ENCODE measurements around the gene PANK4. TPM values are rescaled to one million over a fixed set of nuclear protein-coding genes. Genes with fewer than 3 reads are reported as not detected.

Gene PANK4
- polyA plus RNA-seq, 1 donor (not counting 4 experiments of a cell fraction or from before 2014, with no cell fraction given), result 14.5 TPM

DNA sequence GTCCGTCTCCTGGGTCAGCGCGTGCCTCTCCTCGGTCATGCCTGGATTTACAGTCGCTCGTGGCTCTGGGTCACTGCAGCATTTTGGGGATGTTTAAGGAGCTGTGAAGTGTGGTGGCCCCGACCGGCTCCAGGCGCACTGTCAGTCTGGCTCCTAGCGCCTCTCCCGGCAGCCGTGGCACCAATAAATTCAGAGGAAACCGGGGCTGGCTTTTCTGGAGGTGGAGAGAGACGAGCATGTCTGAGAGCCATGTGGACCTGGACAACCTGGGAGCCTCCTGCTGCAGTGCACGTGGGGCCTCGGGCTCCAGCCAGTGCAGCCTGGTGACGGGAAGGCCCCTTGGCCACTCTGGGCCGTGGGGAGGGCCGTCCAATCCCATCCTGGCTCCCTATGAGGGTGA lies 33.2 kb downstream of the PANK4 start:
- H3K36me3 ChIP-seq (ENCODE audit: control insufficient read depth in 2 of 2, extremely low read depth in 1 of 2, insufficient read depth in 2 of 2, low read length in 2 of 2), result peaks cover 26 to 31% of the 10 kb centered on the region in 2 experiments
- H3K4me3 ChIP-seq (ENCODE audit: control insufficient read depth in 2 of 3, extremely low read depth in 1 of 3, insufficient read depth in 2 of 3, low read depth in 1 of 3, low read length in 3 of 3), result no peak overlapping the region
- H3K79me2 ChIP-seq (ENCODE audit: control insufficient read depth, insufficient read depth, low read length), result no peaks in the 10 kb centered on the region
- TF ChIP-seq EZH2 (IDR thresholded peaks at IDR 0.05; ENCODE audit: low read length) (no peak), CTCF (optimal IDR thresholded peaks at IDR 0.05 in 1 of 3, IDR thresholded peaks at IDR 0.05 in 1 of 3, conservative IDR thresholded peaks at IDR 0.05 in 1 of 3; ENCODE audit: extremely low read depth in 1 of 3, insufficient read depth in 2 of 3, low read length in 3 of 3) (no peak)
- H4K20me1 ChIP-seq (ENCODE audit: control insufficient read depth, extremely low read depth, insufficient read depth, low read length), result peaks cover 7% of the 10 kb centered on the region
- dilution Hi-C loops (cut with MboI; ENCODE audit: extremely low pct_ligation_motif_present, low sequenced_read_pairs), result no loop called here
- peaks cover 10% of the 10 kb centered on the region for H3K4me1 ChIP-seq (ENCODE audit: control insufficient read depth, extremely low read depth, insufficient read depth, low read length)
- no peaks in the 10 kb centered on the region for H3K9me1 ChIP-seq (ENCODE audit: control insufficient read depth, extremely low read depth, insufficient read depth, low read length)
- no peak overlapping the region for H3K27ac ChIP-seq (ENCODE audit: control insufficient read depth, insufficient read depth, low read length)
- no peaks in the 10 kb centered on the region for H3K27me3 ChIP-seq (ENCODE audit: control insufficient read depth, extremely low read depth, insufficient read depth, low read length)
- no peak overlapping the region for H3K4me2 ChIP-seq (ENCODE audit: control insufficient read depth, extremely low read depth, insufficient read depth, low read depth, low read length)
- FAIRE-seq (no peak), DNase-seq (ENCODE audit: low read depth, low spot score) (no peak)
- no peak overlapping the region for H3K9ac ChIP-seq (ENCODE audit: control insufficient read depth, extremely low read depth, insufficient read depth, low read length)
- H2AFZ ChIP-seq (ENCODE audit: control insufficient read depth, low read length), result no peak overlapping the region
- no peaks in the 10 kb centered on the region for H3K9me3 ChIP-seq (ENCODE audit: control insufficient read depth, low read depth, low read length)

DNA sequence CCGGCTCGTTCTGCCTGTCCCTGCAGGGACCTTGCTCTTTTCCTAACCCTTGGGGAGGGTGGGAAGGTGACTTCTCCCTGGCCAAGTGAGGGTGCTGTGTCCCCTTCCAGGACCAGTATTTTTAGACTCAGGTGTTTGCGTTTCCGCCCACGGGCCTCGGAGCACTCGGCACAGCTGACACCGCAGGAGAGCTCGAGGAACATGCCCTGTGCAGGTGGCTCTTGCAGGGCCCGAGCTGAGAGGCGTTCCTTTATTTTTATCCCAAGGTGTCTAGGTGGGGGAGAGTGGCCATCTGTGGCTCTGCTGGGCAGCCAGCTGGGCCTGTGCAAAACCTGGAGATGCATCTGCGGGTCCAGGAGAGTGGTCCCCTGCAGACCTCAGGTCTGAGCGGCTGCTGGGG lies 34.3 kb downstream of the PANK4 start:
- H3K9me1 ChIP-seq (ENCODE audit: control insufficient read depth, extremely low read depth, insufficient read depth, low read length), result no peaks in the 10 kb centered on the region
- H3K79me2 ChIP-seq (ENCODE audit: control insufficient read depth, insufficient read depth, low read length), result no peaks in the 10 kb centered on the region
- peaks cover 10% of the 10 kb centered on the region for H3K4me1 ChIP-seq (ENCODE audit: control insufficient read depth, extremely low read depth, insufficient read depth, low read length)
- no peaks in the 10 kb centered on the region for H3K9me3 ChIP-seq (ENCODE audit: control insufficient read depth, low read depth, low read length)
- H4K20me1 ChIP-seq (ENCODE audit: control insufficient read depth, extremely low read depth, insufficient read depth, low read length), result peaks cover 7% of the 10 kb centered on the region
- no peaks in the 10 kb centered on the region for H3K27me3 ChIP-seq (ENCODE audit: control insufficient read depth, extremely low read depth, insufficient read depth, low read length)
- no peak overlapping the region for H2AFZ ChIP-seq (ENCODE audit: control insufficient read depth, low read length)
- H3K9ac ChIP-seq (ENCODE audit: control insufficient read depth, extremely low read depth, insufficient read depth, low read length), result no peak overlapping the region
- H3K36me3 ChIP-seq (ENCODE audit: control insufficient read depth in 2 of 2, extremely low read depth in 1 of 2, insufficient read depth in 2 of 2, low read length in 2 of 2), result peaks cover 37% of the 10 kb centered on the region in 2 experiments
- no peak overlapping the region for H3K4me2 ChIP-seq (ENCODE audit: control insufficient read depth, extremely low read depth, insufficient read depth, low read depth, low read length)
- H3K27ac ChIP-seq (ENCODE audit: control insufficient read depth, insufficient read depth, low read length), result no peak overlapping the region
- no peak for FAIRE-seq
- H3K4me3 ChIP-seq (ENCODE audit: control insufficient read depth in 2 of 3, extremely low read depth in 1 of 3, insufficient read depth in 2 of 3, low read depth in 1 of 3, low read length in 3 of 3), result no peak overlapping the region
- dilution Hi-C loops (cut with MboI; ENCODE audit: extremely low pct_ligation_motif_present, low sequenced_read_pairs), result no loop called here
- TF ChIP-seq EZH2 (IDR thresholded peaks at IDR 0.05; ENCODE audit: low read length), result no peak
- no peak for TF ChIP-seq CTCF (optimal IDR thresholded peaks at IDR 0.05 in 1 of 3, IDR thresholded peaks at IDR 0.05 in 1 of 3, conservative IDR thresholded peaks at IDR 0.05 in 1 of 3; ENCODE audit: extremely low read depth in 1 of 3, insufficient read depth in 2 of 3, low read length in 3 of 3)
- no peak for DNase-seq (ENCODE audit: low read depth, low spot score)

Data from keratinocyte (primary cell).